Measurements from ENCODE around the gene G6PC1.
"Not testable (repeated sequence)": the region's sequence is repeated elsewhere in the genome, so short reads cannot be mapped to it uniquely, and the experiment has no call there.

The G6PC1 gene

DNA sequence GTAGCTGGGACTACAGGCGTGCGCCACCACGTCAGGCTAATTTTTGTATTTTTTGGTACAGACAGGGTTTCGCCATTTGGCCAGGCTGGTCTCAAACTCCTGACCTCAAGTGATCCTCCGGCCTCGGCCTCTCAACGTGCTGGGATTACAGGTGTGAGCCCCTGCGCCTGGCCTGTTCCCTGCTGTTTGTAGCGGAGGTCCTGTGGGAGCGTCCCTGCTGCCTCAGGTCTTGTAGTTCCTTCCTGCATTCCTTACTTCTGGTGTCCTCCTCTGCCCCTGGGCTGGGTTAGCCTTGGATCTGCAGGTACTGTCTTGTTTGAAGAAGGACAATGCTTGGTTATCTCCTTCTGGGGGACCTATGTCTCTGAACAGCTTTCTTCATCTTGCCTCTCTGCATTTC is 23.6 kb upstream of the G6PC1 start:
- no peak overlapping the region for H3K4me3 ChIP-seq (ENCODE audit: low read length)
- TF ChIP-seq, protein P1, sequence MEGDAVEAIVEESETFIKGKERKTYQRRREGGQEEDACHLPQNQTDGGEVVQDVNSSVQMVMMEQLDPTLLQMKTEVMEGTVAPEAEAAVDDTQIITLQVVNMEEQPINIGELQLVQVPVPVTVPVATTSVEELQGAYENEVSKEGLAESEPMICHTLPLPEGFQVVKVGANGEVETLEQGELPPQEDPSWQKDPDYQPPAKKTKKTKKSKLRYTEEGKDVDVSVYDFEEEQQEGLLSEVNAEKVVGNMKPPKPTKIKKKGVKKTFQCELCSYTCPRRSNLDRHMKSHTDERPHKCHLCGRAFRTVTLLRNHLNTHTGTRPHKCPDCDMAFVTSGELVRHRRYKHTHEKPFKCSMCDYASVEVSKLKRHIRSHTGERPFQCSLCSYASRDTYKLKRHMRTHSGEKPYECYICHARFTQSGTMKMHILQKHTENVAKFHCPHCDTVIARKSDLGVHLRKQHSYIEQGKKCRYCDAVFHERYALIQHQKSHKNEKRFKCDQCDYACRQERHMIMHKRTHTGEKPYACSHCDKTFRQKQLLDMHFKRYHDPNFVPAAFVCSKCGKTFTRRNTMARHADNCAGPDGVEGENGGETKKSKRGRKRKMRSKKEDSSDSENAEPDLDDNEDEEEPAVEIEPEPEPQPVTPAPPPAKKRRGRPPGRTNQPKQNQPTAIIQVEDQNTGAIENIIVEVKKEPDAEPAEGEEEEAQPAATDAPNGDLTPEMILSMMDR (IDR thresholded peaks at IDR 0.05; ENCODE audit: insufficient read depth, low read depth, low read length, missing control alignments): no peak
- DNase-seq (ENCODE audit: low read depth): no peak

GRCh38 chr17:42878123-42878880 is 22.3 kb upstream of the G6PC1 start:
- no peak overlapping the region for H3K4me3 ChIP-seq (ENCODE audit: low read length)
- no peak for DNase-seq (ENCODE audit: low read depth)
- TF ChIP-seq, protein P1 (IDR thresholded peaks at IDR 0.05; ENCODE audit: insufficient read depth, low read depth, low read length, missing control alignments): no peak

DNA sequence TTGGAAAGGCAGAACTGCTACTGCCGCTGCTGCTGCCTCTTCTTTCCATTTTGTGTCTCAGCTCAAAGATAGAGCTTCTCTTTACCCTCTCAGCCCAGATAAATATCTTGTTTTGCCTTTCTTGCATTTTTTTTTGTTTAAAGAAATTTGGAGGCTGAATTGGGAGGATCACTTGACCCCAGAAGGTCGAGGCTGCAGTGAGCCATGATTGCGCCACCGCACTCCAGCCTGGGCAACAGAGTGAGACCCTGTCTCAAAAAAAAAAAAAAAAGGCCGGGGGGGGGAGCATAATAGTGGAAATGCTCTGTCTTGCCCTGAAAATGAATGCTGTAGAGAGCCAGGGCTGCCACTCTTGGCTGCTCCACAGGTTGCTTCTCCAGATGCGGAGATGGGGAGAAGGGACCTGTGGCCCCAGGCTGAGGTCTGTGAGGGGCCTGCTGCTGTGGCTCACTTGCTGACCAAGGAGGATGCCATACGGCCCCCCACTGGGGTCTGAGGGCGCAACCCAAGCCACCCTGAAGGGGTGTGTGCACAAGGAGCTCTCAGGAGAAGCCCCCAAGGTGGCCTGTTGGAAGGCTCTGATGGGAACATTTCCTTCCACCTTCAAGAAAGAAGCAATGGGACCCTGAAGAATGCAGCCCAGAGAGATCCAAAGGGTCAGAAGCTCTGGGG is 21.5 kb upstream of the G6PC1 start:
- TF ChIP-seq, protein P1 (IDR thresholded peaks at IDR 0.05; ENCODE audit: insufficient read depth, low read depth, low read length, missing control alignments): no peak
- no peak for DNase-seq (ENCODE audit: low read depth)

GRCh38 chr17:42879596-42879985 is 21.0 kb upstream of the G6PC1 start:
- TF ChIP-seq, protein P1 (IDR thresholded peaks at IDR 0.05; ENCODE audit: insufficient read depth, low read depth, low read length, missing control alignments): no peak
- H3K4me3 ChIP-seq (ENCODE audit: low read length): no peak overlapping the region
- no peak for DNase-seq (ENCODE audit: low read depth)

More for the DNA sequence above, 21.5 kb upstream of the G6PC1 start:
- H3K4me3 ChIP-seq (ENCODE audit: low read length): no peak overlapping the region

GRCh38 chr17:42880776-42881310 is 19.8 kb upstream of the G6PC1 start:
- no peak for DNase-seq (ENCODE audit: low read depth)
- TF ChIP-seq, protein P1 (IDR thresholded peaks at IDR 0.05; ENCODE audit: insufficient read depth, low read depth, low read length, missing control alignments): no peak
- no peak overlapping the region for H3K4me3 ChIP-seq (ENCODE audit: low read length)

DNA sequence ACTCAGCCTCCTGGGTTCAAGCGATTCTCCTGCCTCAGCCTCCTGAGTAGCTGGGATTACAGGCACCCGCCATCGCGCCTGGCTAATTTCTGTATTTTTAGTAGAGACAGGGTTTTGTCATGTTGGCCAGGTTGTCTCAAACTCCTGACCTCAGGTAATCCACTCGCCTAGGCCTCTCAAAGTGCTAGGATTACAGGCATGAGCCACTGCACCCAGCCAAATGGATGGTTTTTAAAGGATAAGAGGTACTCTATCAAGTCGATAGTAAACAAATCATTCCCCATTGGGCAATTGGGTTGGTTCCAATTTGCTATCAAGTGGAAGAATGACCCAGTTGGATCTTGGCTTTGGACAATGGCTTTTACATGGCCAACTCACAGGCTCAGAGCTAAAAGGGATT is 18.9 kb upstream of the G6PC1 start:
- not testable (repeated sequence) for DNase-seq (ENCODE audit: low read depth); H3K4me3 ChIP-seq (ENCODE audit: low read length)

DNA sequence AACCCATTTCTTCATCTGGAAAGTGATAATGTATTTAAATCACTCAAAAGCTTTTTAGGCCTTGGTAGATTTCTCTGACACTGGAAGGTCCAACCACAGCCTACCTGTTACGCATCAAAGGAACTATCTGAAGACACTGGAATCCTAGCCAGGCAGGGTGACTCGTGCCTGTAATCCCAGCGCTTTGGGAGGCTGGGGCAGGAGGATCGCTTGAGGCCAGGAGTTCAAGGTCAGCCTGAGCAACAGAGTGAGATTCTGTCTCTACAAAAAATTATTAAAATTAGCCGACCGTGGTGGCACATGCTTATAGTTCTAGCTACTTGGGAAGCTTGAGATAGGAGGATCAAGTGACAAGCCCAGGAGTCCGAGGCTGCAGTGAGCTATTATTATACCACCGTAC is 18.4 kb upstream of the G6PC1 start:
- H3K4me3 ChIP-seq (ENCODE audit: low read length): no peak overlapping the region
- DNase-seq (ENCODE audit: low read depth): no peak
- TF ChIP-seq, protein P1 (IDR thresholded peaks at IDR 0.05; ENCODE audit: insufficient read depth, low read depth, low read length, missing control alignments): no peak
